ENCODE measurements around the gene INA. TPM values are rescaled to one million over a fixed set of nuclear protein-coding genes. Genes with fewer than 3 reads are reported as not detected.
A peak's percentile ranks its signal among the peaks of the same experiment; 100 is the strongest.

The INA gene
- total and polyA plus RNA-seq, 2 experiments from 2014 or later, result 0.93 TPM; not detected in 1

DNA sequence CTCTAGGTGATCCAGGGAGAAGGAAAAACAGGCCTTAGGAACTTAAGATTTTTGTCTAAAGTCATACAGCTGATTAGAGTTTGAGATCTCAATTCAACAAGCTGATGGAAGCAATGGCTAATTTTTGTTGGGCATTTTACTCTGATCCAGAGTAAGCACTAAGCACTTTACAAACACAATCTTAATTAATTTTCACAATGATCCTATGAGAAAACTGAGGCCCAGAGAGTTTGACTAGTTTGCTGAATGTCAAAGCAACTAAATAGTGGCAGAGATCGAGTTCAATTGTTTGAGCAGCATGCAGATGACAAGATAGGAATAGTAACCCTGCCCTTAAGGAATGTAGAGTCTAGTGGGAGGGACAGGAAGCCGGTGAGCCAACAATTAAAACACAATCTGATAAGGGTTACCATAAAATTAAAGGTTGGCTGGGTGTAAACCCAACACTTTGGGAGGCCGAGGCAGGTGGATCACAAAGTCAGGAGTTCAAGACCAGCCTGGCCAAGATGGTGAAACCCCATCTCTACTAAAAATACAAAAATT, 44.7 kb upstream of the INA start:
- no peak overlapping the region for H2AFZ ChIP-seq
- peak overlapping the region; percentile 95 for H3K27ac ChIP-seq
- 30% methylated on average over 3 of the region's 3 CpGs for WGBS (ENCODE audit: low lambda C conversion rate, missing lambda C conversion rate)
- H3K36me3 ChIP-seq (replicated peaks; ENCODE audit: insufficient read depth, low read depth), result no peaks in the 10 kb centered on the region
- no peak overlapping the region for H3K4me3 ChIP-seq
- TF ChIP-seq EZH2phosphoT487 (IDR thresholded peaks at IDR 0.05; ENCODE audit: low read depth, severe bottlenecking, unreplicated experiment) (no peak), EZH2 (IDR thresholded peaks at IDR 0.05; ENCODE audit: borderline replicate concordance) (no peak), CTCF (IDR thresholded peaks at IDR 0.05; ENCODE audit: poor library complexity) (no peak)
- no peaks in the 10 kb centered on the region for H3K27me3 ChIP-seq
- no peaks in the 10 kb centered on the region for H3K9me2 ChIP-seq (replicated peaks; ENCODE audit: insufficient read depth)
- H3K79me2 ChIP-seq, result no peaks in the 10 kb centered on the region
- DNase-seq (ENCODE audit: low spot score), result no peak
- peak overlapping the region; percentile 32 for H3K4me2 ChIP-seq
- H4K20me1 ChIP-seq (ENCODE audit: insufficient read depth, poor library complexity, severe bottlenecking), result no peaks in the 10 kb centered on the region
- H3K9me3 ChIP-seq (ENCODE audit: low read depth), result no peaks in the 10 kb centered on the region
- peaks cover 18% of the 10 kb centered on the region for H3K4me1 ChIP-seq (ENCODE audit: insufficient read depth)

DNA sequence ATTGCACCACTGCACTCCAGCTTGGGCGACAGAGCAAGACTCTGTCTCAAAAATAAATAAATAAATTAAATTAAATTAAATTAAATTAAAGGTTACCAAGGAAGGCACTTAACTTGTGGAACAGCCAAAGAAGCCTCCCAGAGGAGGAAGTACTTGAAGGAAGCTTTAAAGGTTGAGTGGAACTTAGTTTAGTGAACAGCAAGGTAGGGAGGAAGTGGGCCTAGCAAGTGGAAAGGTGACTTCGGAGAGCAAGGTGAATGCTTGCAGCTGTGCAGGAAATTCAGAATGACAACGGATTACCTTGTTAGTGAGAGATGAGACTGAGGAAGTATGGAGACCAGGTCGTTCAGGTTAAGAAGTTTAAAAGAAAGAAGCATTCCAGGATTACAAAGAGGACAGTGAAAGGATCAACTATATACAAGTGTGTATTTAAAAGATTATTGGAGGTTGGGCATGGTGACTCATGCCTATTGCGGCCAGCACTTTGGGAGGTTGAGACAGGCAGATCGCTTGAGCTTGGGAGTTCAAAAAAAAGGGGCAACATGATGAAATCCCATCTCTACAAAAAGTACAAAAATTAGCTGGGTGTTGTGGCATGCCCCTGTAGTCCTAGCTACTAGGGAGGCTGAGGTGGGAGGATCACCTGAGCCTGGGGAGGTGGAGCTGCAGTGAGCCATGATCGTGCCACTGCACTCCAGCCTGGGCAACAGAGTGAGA, 44.0 kb upstream of the INA start:
- no peaks in the 10 kb centered on the region for H3K9me2 ChIP-seq (replicated peaks; ENCODE audit: insufficient read depth)
- no peaks in the 10 kb centered on the region for H3K9me3 ChIP-seq (ENCODE audit: low read depth)
- no peak overlapping the region for H2AFZ ChIP-seq
- H3K36me3 ChIP-seq (replicated peaks; ENCODE audit: insufficient read depth, low read depth), result no peaks in the 10 kb centered on the region
- no peaks in the 10 kb centered on the region for H3K27me3 ChIP-seq
- H3K4me1 ChIP-seq (ENCODE audit: insufficient read depth), result peaks cover 18% of the 10 kb centered on the region
- peak overlapping the region; percentile 95 for H3K27ac ChIP-seq
- no peak for DNase-seq (ENCODE audit: low spot score)
- TF ChIP-seq EZH2phosphoT487 (IDR thresholded peaks at IDR 0.05; ENCODE audit: low read depth, severe bottlenecking, unreplicated experiment) (no peak), EZH2 (IDR thresholded peaks at IDR 0.05; ENCODE audit: borderline replicate concordance) (no peak), CTCF (IDR thresholded peaks at IDR 0.05; ENCODE audit: poor library complexity) (no peak)
- no peaks in the 10 kb centered on the region for H4K20me1 ChIP-seq (ENCODE audit: insufficient read depth, poor library complexity, severe bottlenecking)
- no peak overlapping the region for H3K4me2 ChIP-seq
- H3K79me2 ChIP-seq, result no peaks in the 10 kb centered on the region
- H3K4me3 ChIP-seq, result no peak overlapping the region
- WGBS (ENCODE audit: low lambda C conversion rate, missing lambda C conversion rate), result 68% methylated on average over 7 of the region's 7 CpGs

- H3K4me1 ChIP-seq (ENCODE audit: insufficient read depth), result peaks cover 31% of the 10 kb centered on the region
- H3K27me3 ChIP-seq, result no peaks in the 10 kb centered on the region
These were observed 41.2 kb upstream of the INA start for GRCh38 chr10:103235775-103236174.

More at GRCh38 chr10:103235775-103236174, 41.2 kb upstream of the INA start:
- Histone ChIP-seq H3K79me2 (no peaks in the 10 kb centered on the region), H3K9me3 (ENCODE audit: low read depth) (no peaks in the 10 kb centered on the region), H2AFZ (no peak overlapping the region), H3K36me3 (replicated peaks; ENCODE audit: insufficient read depth, low read depth) (no peaks in the 10 kb centered on the region), H3K9me2 (replicated peaks; ENCODE audit: insufficient read depth) (no peaks in the 10 kb centered on the region), H3K4me3 (no peak overlapping the region), H3K4me2 (no peak overlapping the region), H3K27ac (no peak overlapping the region), H4K20me1 (ENCODE audit: insufficient read depth, poor library complexity, severe bottlenecking) (no peaks in the 10 kb centered on the region)
- no peak for DNase-seq (ENCODE audit: low spot score)
- WGBS (ENCODE audit: low lambda C conversion rate, missing lambda C conversion rate), result 89% methylated on average over 2 of the region's 2 CpGs
- TF ChIP-seq CTCF (IDR thresholded peaks at IDR 0.05; ENCODE audit: poor library complexity) (no peak), EZH2phosphoT487 (IDR thresholded peaks at IDR 0.05; ENCODE audit: low read depth, severe bottlenecking, unreplicated experiment) (no peak), EZH2 (IDR thresholded peaks at IDR 0.05; ENCODE audit: borderline replicate concordance) (no peak)

Measured in hepatocyte (in vitro differentiated cells).